Smooth muscle cell (in vitro differentiated cells): ENCODE data around the gene BCL2L12. TPM values are rescaled to one million over a fixed set of nuclear protein-coding genes. Genes with fewer than 3 reads are reported as not detected.

Experiments
- DNase-seq: peaks from one replicate; lab custom pipeline; 2025; ENCODE audit not compliant: unreplicated experiment; lab: John Stamatoyannopoulos, UW
- H2AFZ ChIP-seq: fragments of 200-600 bp; sonication (generic); 2 replicates; pipeline ENCODE4 v1.6.0; 2016; ENCODE audit warnings: antibody characterized with exemption, low read depth, mild to moderate bottlenecking
- H3F3A ChIP-seq: fragments of 200-600 bp; sonication (generic); 2 replicates; pipeline ENCODE4 v1.6.0; 2017; ENCODE audit warnings: antibody characterized with exemption, low read depth
- H3K27ac ChIP-seq: fragments of 200-600 bp; sonication (generic); 2 replicates; pipeline ENCODE4 v1.5.1; 2016; ENCODE audit warnings: low read depth, mild to moderate bottlenecking
- H3K27me3 ChIP-seq: fragments of 200-600 bp; sonication (generic); 2 replicates; pipeline ENCODE4 v1.6.1; 2016; ENCODE audit warnings: low read depth, mild to moderate bottlenecking
- H3K36me3 ChIP-seq: fragments of 200-600 bp; sonication (generic); 2 replicates; pipeline ENCODE4 v1.5.1; 2016; ENCODE audit warnings: low read depth
- H3K4me1 ChIP-seq: fragments of 200-600 bp; sonication (generic); 2 replicates; pipeline ENCODE4 v1.5.1; 2016; ENCODE audit warnings: low read depth
- H3K4me2 ChIP-seq: fragments of 200-600 bp; sonication (generic); 2 replicates; pipeline ENCODE4 v1.6.0; 2016; ENCODE audit warnings: mild to moderate bottlenecking
- H3K4me3 ChIP-seq: fragments of 200-600 bp; sonication (generic); 2 replicates; pipeline ENCODE4 v1.5.1; 2016; ENCODE audit warnings: mild to moderate bottlenecking
- H3K79me2 ChIP-seq: fragments of 200-600 bp; sonication (generic); 2 replicates; pipeline ENCODE4 v1.6.0; 2016; ENCODE audit warnings: low read depth, mild to moderate bottlenecking
- H3K9ac ChIP-seq: fragments of 200-600 bp; sonication (generic); 2 replicates; pipeline ENCODE4 v1.6.0; 2016; ENCODE audit warnings: low read depth
- H3K9me3 ChIP-seq: fragments of 200-600 bp; sonication (generic); replicated peaks from 2 replicates; pipeline ENCODE4 v1.5.1; 2016; ENCODE audit warnings: low read depth
- H4K20me1 ChIP-seq: fragments of 200-600 bp; sonication (generic); 2 replicates; pipeline ENCODE4 v1.6.0; 2016; ENCODE audit warnings: low read depth
- WGBS: methylation state at CpG from one replicate; pipeline ENCODE4 v1.1.7; 2016; ENCODE audit warnings: low lambda C conversion rate; 5-methylcytosine and 5-hydroxymethylcytosine counted together
- polyA plus RNA-seq: library from polyadenylated mRNA; unstranded; fragments of >200 nt; fragmentation: Nextera tagmentation; extraction: Ambion mirVana; gene quantifications from 2 replicates; pipeline ENCODE4 v1.2.1, GENCODE V29; 2016
- total RNA-seq: library from RNA; depleted of rRNA; stranded (reverse); fragments of >200 nt; gene quantifications from 2 replicates; pipeline ENCODE4 v1.2.3, GENCODE V29; 2014
- TF ChIP-seq, protein P1 (sequence below): fragments of 200-600 bp; sonication (generic); IDR thresholded peaks from 2 replicates; pipeline ENCODE4 v1.5.1; 2017; ENCODE audit warnings: borderline replicate concordance, mild to moderate bottlenecking, antibody characterized with exemption; ENCODE audit not compliant: insufficient read depth, poor library complexity, severe bottlenecking

Gene BCL2L12
- total and polyA plus RNA-seq, 2 experiments from 2014 or later, result 10.8 to 34.0 TPM

DNA sequence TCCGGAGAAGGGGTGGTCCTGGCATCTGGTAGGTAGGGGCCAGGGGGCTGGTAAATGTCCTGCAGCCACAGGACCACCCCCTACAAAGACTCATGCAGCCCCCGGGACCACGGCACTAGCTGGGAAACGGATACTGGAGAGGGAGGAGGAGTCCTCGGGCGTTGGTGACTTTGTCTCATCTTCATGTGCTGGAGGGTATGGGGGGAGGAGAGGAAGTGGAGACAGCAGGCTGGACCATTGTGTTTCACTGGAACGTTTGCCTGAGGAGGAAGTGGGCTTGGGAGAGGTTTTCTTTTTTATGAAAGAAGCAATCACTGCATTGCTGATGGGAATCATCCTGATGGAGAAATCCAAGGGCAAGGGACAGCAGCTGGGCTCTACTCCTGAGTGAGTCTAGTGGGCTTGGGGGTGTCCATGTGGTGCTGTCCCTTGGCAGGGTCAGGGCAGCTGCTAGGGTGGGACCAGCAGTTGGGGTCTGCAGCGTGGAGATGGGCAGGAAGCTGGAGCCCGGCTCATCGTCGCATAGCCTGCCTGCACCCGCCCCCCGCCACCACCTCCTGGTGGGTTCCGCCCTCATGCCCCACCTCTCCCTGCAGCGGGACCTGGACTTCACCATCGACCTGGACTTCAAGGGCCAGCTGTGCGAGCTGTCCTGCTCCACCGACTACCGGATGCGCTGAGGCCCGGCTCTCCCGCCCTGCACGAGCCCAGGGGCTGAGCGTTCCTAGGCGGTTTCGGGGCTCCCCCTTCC lies 22.0 kb downstream of the BCL2L12 start:
- H3K4me1 ChIP-seq, result no peaks in the 10 kb centered on the region
- no peak overlapping the region for H3K27ac ChIP-seq
- H3K4me3 ChIP-seq, result no peak overlapping the region
- 83% methylated on average over 19 of the region's 26 CpGs for WGBS
- no peaks in the 10 kb centered on the region for H3K9me3 ChIP-seq
- H3F3A ChIP-seq, result no peaks in the 10 kb centered on the region
- H4K20me1 ChIP-seq, result peaks cover 35% of the 10 kb centered on the region
- no peaks in the 10 kb centered on the region for H3K36me3 ChIP-seq
- no peak overlapping the region for H2AFZ ChIP-seq
- TF ChIP-seq, protein P1, sequence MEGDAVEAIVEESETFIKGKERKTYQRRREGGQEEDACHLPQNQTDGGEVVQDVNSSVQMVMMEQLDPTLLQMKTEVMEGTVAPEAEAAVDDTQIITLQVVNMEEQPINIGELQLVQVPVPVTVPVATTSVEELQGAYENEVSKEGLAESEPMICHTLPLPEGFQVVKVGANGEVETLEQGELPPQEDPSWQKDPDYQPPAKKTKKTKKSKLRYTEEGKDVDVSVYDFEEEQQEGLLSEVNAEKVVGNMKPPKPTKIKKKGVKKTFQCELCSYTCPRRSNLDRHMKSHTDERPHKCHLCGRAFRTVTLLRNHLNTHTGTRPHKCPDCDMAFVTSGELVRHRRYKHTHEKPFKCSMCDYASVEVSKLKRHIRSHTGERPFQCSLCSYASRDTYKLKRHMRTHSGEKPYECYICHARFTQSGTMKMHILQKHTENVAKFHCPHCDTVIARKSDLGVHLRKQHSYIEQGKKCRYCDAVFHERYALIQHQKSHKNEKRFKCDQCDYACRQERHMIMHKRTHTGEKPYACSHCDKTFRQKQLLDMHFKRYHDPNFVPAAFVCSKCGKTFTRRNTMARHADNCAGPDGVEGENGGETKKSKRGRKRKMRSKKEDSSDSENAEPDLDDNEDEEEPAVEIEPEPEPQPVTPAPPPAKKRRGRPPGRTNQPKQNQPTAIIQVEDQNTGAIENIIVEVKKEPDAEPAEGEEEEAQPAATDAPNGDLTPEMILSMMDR, result no peak
- DNase-seq, result no peak
- H3K27me3 ChIP-seq, result no peaks in the 10 kb centered on the region
- H3K4me2 ChIP-seq, result no peak overlapping the region
- no peak overlapping the region for H3K9ac ChIP-seq
- peaks cover 6% of the 10 kb centered on the region for H3K79me2 ChIP-seq

DNA sequence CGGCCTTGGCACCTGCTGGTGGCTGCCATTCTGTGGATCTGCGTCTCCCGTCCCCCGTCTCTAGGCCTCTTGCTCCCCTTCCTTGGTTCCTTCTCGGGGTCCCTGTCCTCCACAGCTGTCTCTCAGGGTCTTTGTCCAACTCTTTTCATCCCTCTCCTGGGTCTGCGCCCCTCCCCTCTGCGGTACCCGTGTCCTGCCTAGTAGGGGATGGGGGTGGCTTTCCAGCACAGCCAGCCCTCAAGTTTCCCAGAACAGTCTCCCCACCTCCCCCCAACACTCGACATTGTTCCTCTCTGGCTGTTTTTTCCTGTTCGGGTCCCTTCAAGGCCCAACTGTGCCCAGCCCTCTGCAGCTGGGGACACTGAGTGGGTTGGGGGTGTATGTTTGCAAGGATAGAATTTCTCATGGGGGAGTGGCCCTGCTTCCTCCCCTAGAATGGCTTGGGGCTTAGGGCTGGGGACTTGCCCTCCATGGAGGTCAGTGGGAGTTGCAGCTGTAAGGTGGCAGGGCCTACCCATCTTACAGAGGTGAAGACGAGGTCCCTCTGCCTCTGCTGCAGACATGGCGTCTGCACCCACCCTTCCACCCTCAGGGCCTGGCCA lies 22.9 kb downstream of the BCL2L12 start:
- no peaks in the 10 kb centered on the region for H3K4me1 ChIP-seq
- H3K4me3 ChIP-seq, result no peak overlapping the region
- no peaks in the 10 kb centered on the region for H3K9me3 ChIP-seq
- H3K4me2 ChIP-seq, result no peak overlapping the region
- H3K79me2 ChIP-seq, result no peaks in the 10 kb centered on the region
- no peak overlapping the region for H2AFZ ChIP-seq
- H3K36me3 ChIP-seq, result no peaks in the 10 kb centered on the region
- no peak for DNase-seq
- H3K27me3 ChIP-seq, result no peaks in the 10 kb centered on the region
- TF ChIP-seq, protein P1, result no peak
- H4K20me1 ChIP-seq, result peaks cover 34% of the 10 kb centered on the region
- H3K27ac ChIP-seq, result no peak overlapping the region
- no peak overlapping the region for H3K9ac ChIP-seq
- H3F3A ChIP-seq, result no peaks in the 10 kb centered on the region
- 93% methylated on average over 12 of the region's 12 CpGs for WGBS

DNA sequence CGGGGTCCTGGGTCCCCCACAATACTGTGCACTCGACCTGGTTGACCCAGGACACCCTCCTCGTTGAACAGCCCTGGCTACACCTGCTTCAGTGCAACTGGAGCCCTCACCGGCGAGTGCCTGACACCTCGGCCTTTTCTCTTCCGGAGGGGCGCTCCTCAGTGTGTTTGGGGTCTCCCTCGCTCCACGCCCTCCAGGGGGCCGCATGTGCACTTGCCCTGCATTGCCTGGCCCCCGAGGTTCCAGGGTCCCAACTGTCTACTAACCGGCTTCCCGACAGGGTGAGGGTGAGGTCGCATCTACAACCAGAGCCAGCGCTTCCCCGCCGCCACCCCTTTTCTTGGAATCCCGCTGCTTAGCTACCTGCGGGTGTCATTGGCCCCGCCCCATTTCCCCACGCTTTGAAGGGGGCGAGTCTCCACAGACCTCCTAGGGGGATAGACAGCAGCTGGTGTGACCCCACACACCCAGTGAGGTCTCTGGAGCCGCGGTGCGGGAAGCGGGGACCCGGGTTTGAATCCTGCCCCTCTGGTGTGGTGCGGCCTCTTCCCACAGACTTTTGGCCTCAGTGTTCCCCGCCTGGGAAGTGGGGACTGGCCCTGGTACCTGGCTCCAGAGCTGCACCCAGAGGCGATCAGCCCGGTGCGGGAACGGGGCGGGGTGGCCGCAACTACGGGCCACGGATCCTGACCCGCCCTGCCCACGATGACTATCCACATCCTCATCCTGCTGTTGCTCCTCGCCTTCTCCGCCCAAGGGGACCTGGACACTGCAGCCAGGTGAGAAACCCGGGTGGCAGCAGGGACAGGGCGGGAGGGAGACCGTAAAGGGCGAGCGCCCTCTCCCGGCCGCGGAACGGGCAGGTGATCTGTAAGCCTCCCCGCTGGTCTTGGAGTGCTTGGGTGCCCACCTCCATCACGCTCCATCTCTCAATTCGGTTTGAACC lies 23.7 kb downstream of the BCL2L12 start, which contains the start of gene ADM5:
Gene ADM5 (plus strand): TSS at position 462 of the 946 bp plus-strand sequence. CDS start 244 bp downstream, at position 706.
- Histone ChIP-seq H4K20me1 (peaks cover 27% of the 10 kb centered on the region), H3K79me2 (no peaks in the 10 kb centered on the region), H3K27me3 (no peaks in the 10 kb centered on the region), H3F3A (no peaks in the 10 kb centered on the region), H3K4me1 (no peaks in the 10 kb centered on the region), H3K9me3 (no peaks in the 10 kb centered on the region), H3K4me3 (peak within 1 kb of the TSS; percentile 55), H3K27ac (no peak within 1 kb of the TSS), H3K9ac (no peak within 1 kb of the TSS), H2AFZ (no peak within 1 kb of the TSS), H3K36me3 (no peaks in the 10 kb centered on the region), H3K4me2 (peak within 1 kb of the TSS; percentile 92)
- DNase-seq, result no peak
- TF ChIP-seq, protein P1, result peak; percentile 49
- WGBS, result 53% methylated on average over 52 of the region's 54 CpGs
